Kidney epithelial cell (primary cell): Measurements from ENCODE around the gene NRK. TPM values are rescaled to one million over a fixed set of nuclear protein-coding genes. Genes with fewer than 3 reads are reported as not detected.
"Not testable (repeated sequence)": the region's sequence is repeated elsewhere in the genome, so short reads cannot be mapped to it uniquely, and the experiment has no call there.

Experiments used
- DNase-seq: peaks from one replicate; pipeline ENCODE4 v3.0.0-alpha.2; 2010; ENCODE audit warnings: low read depth
- H3K27me3 ChIP-seq: 2 replicates; pipeline ENCODE4 v1.6.0; 2011; ENCODE audit warnings: low read length; ENCODE audit not compliant: control insufficient read depth, insufficient read depth
- H3K36me3 ChIP-seq: 2 replicates; pipeline ENCODE4 v1.5.1; 2011; ENCODE audit warnings: low read length; ENCODE audit not compliant: control insufficient read depth, insufficient read depth
- H3K4me3 ChIP-seq: 2 replicates; pipeline ENCODE4 v1.5.1; 2011; ENCODE audit warnings: low read depth, mild to moderate bottlenecking, control low read depth, low read length
- CTCF ChIP-seq: IDR thresholded peaks from 2 replicates; pipeline ENCODE4 v1.5.1; 2011; ENCODE audit warnings: mild to moderate bottlenecking, moderate library complexity, low read length, control low read depth, inconsistent platforms; ENCODE audit not compliant: insufficient read depth, poor library complexity, severe bottlenecking
- total RNA-seq: library from RNA; depleted of rRNA; stranded (reverse); fragments of >200 nt; gene quantifications from 2 replicates; pipeline ENCODE4 v1.2.3, GENCODE V29; 2015

The NRK gene
- total RNA-seq, result 8.1 and 9.0 TPM in 2 replicates

- TF ChIP-seq CTCF, result peak; percentile 38
- Histone ChIP-seq H3K4me3 (peak within 1 kb of the TSS; percentile 50), H3K36me3 (no peaks in the 10 kb centered on the region), H3K27me3 (no peaks in the 10 kb centered on the region)
- DNase-seq, result no peak
Measured at GRCh38 chrX:105822138-105823091, at the start of gene NRK. NRK (plus strand) TSS chrX:105822539; CDS start chrX:105822846, 307 bp downstream.

GRCh38 chrX:105773801-105774200 is 48.5 kb upstream of the NRK start:
- H3K27me3 ChIP-seq, result no peaks in the 10 kb centered on the region
- H3K4me3 ChIP-seq, result no peak overlapping the region
- no peak for DNase-seq
- no peaks in the 10 kb centered on the region for H3K36me3 ChIP-seq
- no peak for TF ChIP-seq CTCF

- Histone ChIP-seq H3K27me3 (no peaks in the 10 kb centered on the region), H3K36me3 (no peaks in the 10 kb centered on the region)
- TF ChIP-seq CTCF, result no peak
Measured at GRCh38 chrX:105775679-105776078, 46.7 kb upstream of the NRK start.

GRCh38 chrX:105781804-105782203 is 40.5 kb upstream of the NRK start:
- no peak for TF ChIP-seq CTCF
- H3K4me3 ChIP-seq, result no peak overlapping the region
- no peak for DNase-seq
- H3K36me3 ChIP-seq, result no peaks in the 10 kb centered on the region
- no peaks in the 10 kb centered on the region for H3K27me3 ChIP-seq

More at GRCh38 chrX:105775679-105776078, 46.7 kb upstream of the NRK start:
- no peak overlapping the region for H3K4me3 ChIP-seq
- DNase-seq, result no peak

- not testable (repeated sequence) for H3K4me3 ChIP-seq, H3K36me3 ChIP-seq, H3K27me3 ChIP-seq, DNase-seq
Measured at GRCh38 chrX:105796877-105797276, 25.5 kb upstream of the NRK start.

- no peak for DNase-seq
- no peaks in the 10 kb centered on the region for H3K27me3 ChIP-seq
- H3K4me3 ChIP-seq, result no peak overlapping the region
- no peak for TF ChIP-seq CTCF
- H3K36me3 ChIP-seq, result no peaks in the 10 kb centered on the region
Measured at GRCh38 chrX:105803891-105804290, 18.4 kb upstream of the NRK start.

- DNase-seq, H3K36me3 ChIP-seq, H3K27me3 ChIP-seq, H3K4me3 ChIP-seq: not testable (repeated sequence)
Measured at GRCh38 chrX:105805655-105806054, 16.7 kb upstream of the NRK start.
